ENCODE results near the gene EIF1AD.
"Not testable (repeated sequence)": the region's sequence is repeated elsewhere in the genome, so short reads cannot be mapped to it uniquely, and the experiment has no call there.

EIF1AD gene

GRCh38 chr11:65973439-65974110 lies 28.4 kb downstream of the EIF1AD start:
- DNase-seq: no peak

DNA sequence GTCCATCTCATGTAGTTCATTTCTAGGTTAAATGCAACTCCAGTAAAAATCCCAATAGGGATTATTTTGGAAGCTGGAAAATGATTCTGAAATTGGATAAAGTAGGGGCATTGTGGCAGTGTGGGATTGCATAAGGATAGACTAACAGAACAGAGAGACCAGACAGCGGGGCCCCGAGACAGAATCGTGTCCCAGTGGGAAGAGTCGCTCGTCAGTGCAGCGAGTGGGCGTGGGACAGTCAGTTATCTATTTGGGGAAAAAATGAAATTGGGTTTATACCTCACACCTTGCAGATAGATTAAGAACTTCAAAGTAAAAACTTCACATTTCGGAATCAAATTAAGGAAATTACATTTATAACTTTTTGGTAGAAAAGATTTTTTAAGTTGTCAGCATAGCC lies 29.8 kb downstream of the EIF1AD start:
- DNase-seq: no peak

- DNase-seq: no peak
Measured at GRCh38 chr11:65968600-65969482, 33.1 kb downstream of the EIF1AD start.

GRCh38 chr11:65967329-65967934 lies 34.5 kb downstream of the EIF1AD start:
- no peak for DNase-seq

DNA sequence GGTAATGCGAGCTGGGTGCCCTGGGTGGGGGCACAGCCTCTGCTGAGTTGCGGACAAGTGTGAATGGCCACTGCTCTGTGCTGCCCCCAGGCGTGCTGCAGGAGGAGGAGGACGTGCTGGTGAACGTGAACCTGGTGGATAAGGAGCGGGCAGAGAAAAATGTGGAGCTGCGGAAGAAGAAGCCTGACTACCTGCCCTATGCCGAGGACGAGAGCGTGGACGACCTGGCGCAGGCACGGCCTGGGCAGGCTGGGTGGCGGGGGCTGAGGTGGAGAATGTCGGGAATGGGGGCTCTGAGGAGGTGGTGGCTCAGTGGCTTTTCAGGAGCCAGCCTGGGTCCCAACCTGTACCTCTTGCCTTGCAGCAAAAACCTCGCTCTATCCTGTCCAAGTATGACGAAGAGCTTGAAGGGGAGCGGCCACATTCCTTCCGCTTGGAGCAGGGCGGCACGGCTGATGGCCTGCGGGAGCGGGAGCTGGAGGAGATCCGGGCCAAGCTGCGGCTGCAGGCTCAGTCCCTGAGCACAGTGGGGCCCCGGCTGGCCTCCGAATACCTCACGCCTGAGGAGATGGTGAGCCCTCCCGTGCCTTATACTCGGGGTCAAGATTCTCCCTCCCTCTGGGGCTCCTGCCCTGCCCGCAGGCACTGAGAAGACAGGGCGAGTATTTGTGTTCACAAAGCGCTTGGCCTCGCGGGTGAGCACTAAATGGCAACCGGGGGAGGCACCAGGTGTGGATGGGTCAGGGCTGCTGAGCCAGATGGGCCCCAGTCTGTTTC lies 35.8 kb downstream of the EIF1AD start:
- no peak for DNase-seq

DNA sequence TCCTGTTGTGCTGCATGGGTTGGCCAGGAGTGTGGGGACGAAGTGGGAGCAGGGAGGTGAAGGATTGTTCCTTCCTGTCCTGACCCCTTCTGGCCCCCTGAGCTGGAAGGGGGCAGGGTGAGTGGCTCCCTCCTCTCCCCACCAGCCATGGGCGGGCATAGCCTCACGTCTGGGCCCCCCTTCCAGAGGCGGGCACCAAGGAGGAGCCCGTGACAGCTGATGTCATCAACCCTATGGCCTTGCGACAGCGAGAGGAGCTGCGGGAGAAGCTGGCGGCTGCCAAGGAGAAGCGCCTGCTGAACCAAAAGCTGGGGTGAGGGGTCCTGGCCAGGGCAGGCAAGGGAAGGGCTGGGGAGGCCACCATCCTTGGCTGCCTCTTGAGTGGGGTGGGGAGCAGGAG lies 37.1 kb downstream of the EIF1AD start:
- no peak for DNase-seq

DNA sequence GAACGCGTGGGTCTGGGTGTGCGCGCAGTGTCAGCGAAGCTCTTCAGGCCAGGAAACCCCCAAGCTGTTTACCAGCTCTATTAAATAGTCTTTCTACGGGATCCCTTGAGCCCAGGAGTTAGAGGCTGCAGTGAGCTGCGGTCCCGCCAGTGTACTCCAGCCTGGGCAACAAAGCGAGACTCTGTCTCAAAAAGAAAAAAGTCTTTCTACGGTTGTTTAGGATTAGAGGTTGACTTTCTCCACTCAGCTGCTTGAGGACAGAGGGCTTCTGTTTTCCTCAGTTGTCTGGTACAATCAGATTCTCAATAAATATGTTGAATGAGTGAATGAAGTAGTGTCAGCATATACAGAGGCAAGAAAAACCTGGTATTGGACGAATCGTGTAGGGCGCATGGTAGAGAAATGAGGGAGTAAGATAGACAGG lies 39.8 kb downstream of the EIF1AD start:
- DNase-seq: no peak

GRCh38 chr11:65961267-65962140 lies 40.5 kb downstream of the EIF1AD start, which contains the start of gene SART1:
TSS of gene SART1 (plus strand) at chr11:65961734. CDS start at chr11:65961781, 47 bp downstream.
- DNase-seq: peak; percentile 83 to 99 (median 95)

DNA sequence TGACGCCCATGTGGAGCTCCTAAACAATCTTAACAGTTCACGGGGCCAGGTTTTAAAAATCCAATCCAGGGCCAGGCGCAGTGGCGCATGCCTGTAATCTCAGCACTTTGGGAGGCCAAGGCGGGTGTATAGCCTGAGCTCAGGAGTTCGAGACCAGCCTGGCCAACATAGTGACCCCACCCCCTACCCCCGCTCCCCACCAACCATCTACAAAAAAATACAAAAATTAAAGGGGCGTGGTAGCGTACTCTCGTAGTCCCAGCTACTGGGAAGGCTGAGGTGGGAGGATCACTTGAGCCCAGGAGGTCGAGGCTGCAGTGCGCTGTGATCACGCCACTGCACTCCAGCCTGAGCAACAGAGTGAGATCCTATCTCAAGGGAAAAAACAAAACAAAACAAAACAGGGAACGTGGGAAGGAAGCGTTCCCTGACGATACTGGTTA lies 41.1 kb downstream of the EIF1AD start:
- no peak for DNase-seq

DNA sequence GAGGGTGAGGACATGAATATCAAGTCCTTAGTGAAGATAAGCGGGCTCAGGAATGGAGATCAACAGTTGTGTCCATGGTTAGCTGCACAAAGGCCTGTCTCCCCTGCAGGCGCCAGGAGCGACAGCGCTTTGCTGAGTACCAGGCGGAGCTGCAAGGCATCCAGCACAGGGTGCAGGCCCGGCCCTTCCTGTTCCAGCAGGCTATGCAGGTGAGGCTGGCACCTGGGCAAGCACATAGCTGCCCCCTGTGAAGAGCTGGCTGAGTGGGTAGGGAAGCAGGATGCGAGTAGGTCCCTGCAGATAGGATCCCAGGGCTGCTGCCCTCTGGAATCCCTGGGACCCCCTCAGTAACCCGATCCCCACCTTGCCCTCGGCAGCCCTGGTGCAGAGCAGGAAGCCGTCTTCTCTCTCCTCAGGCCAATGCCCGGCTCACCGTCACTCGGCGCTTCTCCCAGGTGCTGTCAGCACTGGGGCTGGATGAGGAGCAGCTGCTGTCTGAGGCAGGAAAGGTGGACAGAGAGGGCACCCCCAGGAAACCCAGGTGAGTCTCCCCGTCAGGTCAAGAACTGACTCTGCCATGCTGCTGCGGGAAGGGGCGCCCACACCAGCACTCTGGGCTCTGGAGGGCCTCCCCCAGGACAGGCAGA lies 43.1 kb downstream of the EIF1AD start:
- DNase-seq: no peak

DNA sequence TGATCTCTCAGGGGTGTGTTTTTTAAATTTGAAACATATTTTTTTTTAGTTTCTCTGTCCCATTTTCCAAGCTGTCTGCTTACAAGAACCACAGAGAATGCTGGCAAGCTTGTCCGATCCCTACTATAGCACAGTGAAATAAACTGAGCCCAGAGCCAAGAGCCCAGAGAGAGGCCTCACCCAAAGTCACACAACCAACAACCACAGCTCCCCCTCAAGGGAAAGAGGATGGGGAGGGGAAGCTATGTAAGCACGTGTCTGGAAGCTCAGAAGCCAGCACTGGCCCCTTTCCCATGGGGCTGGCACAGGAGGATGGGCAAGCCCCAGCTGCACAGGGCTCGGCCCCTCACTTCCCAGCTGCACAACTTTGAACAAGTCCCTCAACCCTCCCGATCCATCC lies 43.7 kb downstream of the EIF1AD start:
- no peak for DNase-seq

DNA sequence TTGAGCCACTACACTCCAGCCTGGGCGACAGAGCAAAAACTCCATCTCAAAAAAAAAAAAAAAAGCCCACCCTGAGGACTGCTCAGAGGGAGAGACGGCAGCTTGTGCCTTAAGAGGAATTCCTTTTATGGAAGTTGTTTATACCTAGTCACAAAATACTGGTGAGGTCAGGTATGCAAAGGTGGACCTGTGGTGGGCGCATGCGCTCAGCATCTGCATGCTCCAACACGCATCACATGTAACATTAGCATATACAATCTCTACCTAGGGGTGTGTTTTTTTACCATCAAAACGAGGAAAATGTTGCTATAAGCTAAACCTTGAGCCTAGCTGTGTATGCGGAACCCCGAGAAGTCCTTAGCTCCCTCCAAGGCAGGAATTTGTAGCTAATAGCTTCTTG lies 47.2 kb downstream of the EIF1AD start:
- DNase-seq: no peak

DNA sequence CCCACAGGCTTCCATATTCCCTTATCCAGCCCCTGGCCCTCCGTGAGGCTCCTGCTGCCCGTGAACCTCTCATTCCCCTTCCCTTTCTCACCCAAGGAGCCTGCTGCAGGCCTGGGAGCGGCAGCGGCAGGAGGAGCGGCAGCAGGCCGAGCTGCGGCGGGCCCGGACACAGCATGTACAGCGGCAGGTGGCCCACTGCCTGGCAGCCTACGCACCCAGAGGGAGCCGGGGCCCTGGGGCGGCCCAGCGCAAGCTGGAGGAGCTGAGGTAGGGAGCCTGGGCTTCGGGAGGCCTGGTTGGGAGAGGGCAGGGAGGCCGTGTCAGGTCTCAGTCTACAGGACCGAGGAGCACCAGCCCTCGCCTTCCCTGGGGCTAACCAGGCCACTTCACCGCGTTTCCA lies 48.5 kb downstream of the EIF1AD start:
- DNase-seq: no peak

- DNase-seq: no peak
Measured at GRCh38 chr11:65952052-65952521, 49.9 kb downstream of the EIF1AD start.

DNA sequence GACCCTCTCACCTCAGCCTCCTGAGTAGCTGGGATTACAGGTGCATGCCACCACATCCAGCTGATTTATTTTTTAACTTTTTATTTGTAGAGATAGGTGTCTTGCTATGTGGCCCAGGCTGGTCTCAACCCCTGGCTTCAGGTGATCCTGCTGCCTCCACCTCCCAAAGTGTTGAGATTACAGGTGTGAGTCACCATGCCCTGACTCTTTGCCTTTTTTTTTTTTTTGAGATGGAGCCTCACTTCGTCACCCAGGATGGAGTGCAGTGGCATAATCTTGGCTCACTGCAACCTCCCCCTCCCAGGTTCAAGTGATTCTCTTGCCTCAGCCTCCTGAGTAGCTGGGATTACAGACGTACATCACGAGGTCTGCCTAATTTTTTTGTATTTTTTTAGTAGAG lies 50.3 kb downstream of the EIF1AD start:
- DNase-seq: not testable (repeated sequence)

DNA sequence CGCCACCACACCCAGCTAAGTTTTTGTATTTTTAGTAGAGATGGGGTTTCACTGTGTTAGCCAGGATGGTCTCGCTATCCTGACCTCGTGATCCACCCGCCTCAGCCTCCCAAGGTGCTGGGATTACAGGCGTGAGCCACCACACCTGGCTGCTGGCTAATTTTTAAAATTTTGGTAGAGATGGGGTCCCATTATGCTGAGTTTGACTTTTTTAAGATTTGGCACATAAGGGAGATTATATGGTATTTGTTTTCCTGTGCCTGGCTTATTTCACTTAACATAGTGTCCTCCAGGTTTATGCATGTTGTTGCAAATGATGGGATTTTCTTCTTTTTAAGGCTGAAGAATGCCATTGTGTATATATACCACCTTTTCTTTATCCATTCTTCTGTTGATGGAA lies 51.2 kb downstream of the EIF1AD start:
- DNase-seq: not testable (repeated sequence)

DNA sequence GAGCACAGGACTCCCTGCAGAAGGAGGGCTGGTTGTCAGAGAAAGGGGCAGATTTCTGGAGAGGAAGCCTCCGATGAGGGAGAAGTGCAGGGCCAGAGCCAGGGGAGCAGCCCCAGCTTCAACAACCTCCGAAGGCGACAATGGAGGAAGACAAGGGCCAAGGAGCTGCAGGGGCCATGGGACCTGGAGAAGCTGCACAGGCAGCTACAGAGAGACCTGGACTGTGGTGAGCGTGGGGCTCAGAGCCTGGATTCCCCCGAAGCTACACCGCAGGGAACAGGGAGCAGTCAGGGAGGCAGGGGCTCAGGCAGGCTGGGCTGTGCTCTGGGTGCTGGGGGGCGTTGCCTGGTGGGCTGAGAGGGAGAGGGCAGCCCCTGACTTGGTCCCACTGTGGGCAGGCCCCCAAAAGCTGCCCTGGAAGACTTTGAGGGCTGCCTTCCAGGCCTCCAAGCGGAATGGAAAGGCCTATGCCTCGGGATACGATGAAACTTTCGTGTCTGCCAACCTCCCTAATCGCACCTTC lies 54.3 kb downstream of the EIF1AD start:
- DNase-seq: no peak

DNA sequence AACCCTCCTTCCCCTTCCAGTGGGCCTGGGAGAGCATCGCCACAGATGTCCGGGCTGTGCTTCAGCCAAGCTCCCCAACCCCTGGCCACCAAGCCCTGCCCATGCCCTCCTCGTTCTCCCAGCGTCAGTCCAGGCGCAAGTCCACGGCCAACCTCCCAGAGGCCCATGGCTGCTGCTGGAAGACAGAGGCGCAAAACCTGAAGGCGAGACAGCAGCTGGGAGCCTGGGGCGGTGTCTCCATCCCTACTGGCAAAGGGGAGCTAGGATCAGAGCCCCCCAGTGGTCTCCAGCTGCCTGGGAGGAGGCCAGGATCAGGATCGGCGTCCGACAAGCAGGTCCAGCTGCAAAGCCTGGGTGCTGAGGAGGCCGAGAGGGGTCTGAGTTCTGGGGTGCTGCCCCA lies 54.8 kb downstream of the EIF1AD start:
- DNase-seq: no peak

GRCh38 chr11:65946655-65947054 lies 55.3 kb downstream of the EIF1AD start:
- no peak for DNase-seq
